K562 (cell line): Measurements from ENCODE around the gene UTP25. TPM values are rescaled to one million over a fixed set of nuclear protein-coding genes. Genes with fewer than 3 reads are reported as not detected.

Experiments
- ATAC-seq: fragments of 200-7000 bp; cut with Tn5 transposase; 3 replicates; pipeline ENCODE4 v1.9.1; 2020; ENCODE audit warnings: moderate library complexity
- BruUV-seq: library from RNA; stranded (reverse); fragments of 400-500 nt; replicated peaks from 2 replicates; lab custom pipeline; 2021; lab: Mats Ljungman, UMichigan
- CTCF ChIA-PET: fragments of 300-600 bp; formaldehyde crosslinking; extraction: SDS; loops from one replicate; lab custom pipeline; 2021; ENCODE audit warnings: low intra/inter-chr PET ratio; lab: Yijun Ruan, JAX
- POLR2A ChIA-PET: fragments of 300-600, 350-650 bp; sonication (Branson Sonifier 250); formaldehyde crosslinking; extraction: SDS; loops from one replicate; lab custom pipeline; 2021; ENCODE audit warnings: antibody characterized with exemption, inconsistent platforms; lab: Yijun Ruan, JAX
- DNase-seq, 4 experiments: peaks; one replicate each; pipeline versions ENCODE4 v3.0.0 to v3.0.0-alpha.2; 2011 to 2018; ENCODE audit warnings: low spot score in 3 of 4, mixed read lengths in 3 of 4; ENCODE audit errors: extremely low read depth in 1 of 4
- FAIRE-seq: peaks from 2 replicates; lab custom pipeline; 2011; peaks lifted over from hg19 to GRCh38; lab: Jason Lieb, UNC
- H2AFZ ChIP-seq: 2 replicates; pipeline ENCODE4 v1.6.0; 2011; ENCODE audit warnings: low read depth, low read length, control low read depth, inconsistent platforms
- H3K27ac ChIP-seq: fragments of 200-600 bp; 3 replicates; pipeline ENCODE4 v1.8.0; 2011; ENCODE audit warnings: low read depth, mild to moderate bottlenecking, control low read depth, inconsistent platforms, low read length, moderate library complexity, mixed read lengths; ENCODE audit errors: extremely low read depth
- H3K27me3 ChIP-seq, 2 experiments: fragments of 300-600 bp in 1 of 2; 2 replicates in 1 of 2; 3 replicates in 1 of 2; pipeline versions ENCODE4 v1.6.0 to v1.8.0; 2011; ENCODE audit warnings: inconsistent platforms in 2 of 2, low read length in 2 of 2, mild to moderate bottlenecking in 1 of 2, mixed read lengths in 1 of 2, moderate library complexity in 1 of 2; ENCODE audit not compliant: control insufficient read depth in 2 of 2, insufficient read depth in 2 of 2
- H3K36me3 ChIP-seq: fragments of 300-600 bp; 3 replicates; pipeline ENCODE4 v1.8.0; 2011; ENCODE audit warnings: mild to moderate bottlenecking, low read length, inconsistent platforms; ENCODE audit not compliant: control insufficient read depth, insufficient read depth
- H3K4me1 ChIP-seq, 2 experiments: fragments of 200-600 bp in 1 of 2; replicated peaks in 1 of 2; 2 replicates in 1 of 2; 3 replicates in 1 of 2; pipeline versions ENCODE4 v1.5.1 to v1.8.0; 2011; ENCODE audit warnings: inconsistent platforms in 2 of 2, low read length in 2 of 2, mild to moderate bottlenecking in 1 of 2, mixed read lengths in 1 of 2, moderate library complexity in 1 of 2; ENCODE audit not compliant: control insufficient read depth in 2 of 2, insufficient read depth in 2 of 2
- H3K4me2 ChIP-seq: 2 replicates; pipeline ENCODE4 v1.6.1; 2011; ENCODE audit warnings: low read length, control low read depth, inconsistent platforms, mixed read lengths; ENCODE audit not compliant: insufficient read depth
- H3K4me3 ChIP-seq: fragments of 200-600 bp; sonication (generic), shearing (Covaris generic); 2 replicates; pipeline ENCODE4 v1.5.1; 2016; ENCODE audit warnings: control low read depth, inconsistent platforms
- H3K79me2 ChIP-seq: fragments of 200-600 bp; 3 replicates; pipeline ENCODE4 v1.8.0; 2011; ENCODE audit warnings: low read length, inconsistent platforms; ENCODE audit not compliant: control insufficient read depth, insufficient read depth
- H3K9ac ChIP-seq, 2 experiments: 2 replicates each; pipeline versions ENCODE4 v1.6.0 to v1.6.1; 2011; ENCODE audit warnings: low read depth in 2 of 2, low read length in 2 of 2, control low read depth in 1 of 2, inconsistent platforms in 1 of 2, mild to moderate bottlenecking in 1 of 2, mixed read lengths in 1 of 2; ENCODE audit not compliant: insufficient read depth in 1 of 2
- H3K9me1 ChIP-seq: one replicate; pipeline ENCODE4 v1.6.0; 2011; ENCODE audit warnings: inconsistent platforms, mild to moderate bottlenecking, low read length, moderate library complexity; ENCODE audit not compliant: control insufficient read depth, insufficient read depth
- H3K9me3 ChIP-seq: replicated peaks from 2 replicates; pipeline ENCODE4 v1.5.1; 2011; ENCODE audit warnings: low read depth, low read length, inconsistent platforms; ENCODE audit not compliant: control insufficient read depth, insufficient read depth
- H4K20me1 ChIP-seq: replicated peaks from 2 replicates; pipeline ENCODE4 v1.6.1; 2011; ENCODE audit warnings: low read length, inconsistent platforms, mixed read lengths; ENCODE audit not compliant: control insufficient read depth, insufficient read depth
- ELF1 ChIP-seq: fragments of 200-800 bp; sonication (Bioruptor generic); IDR thresholded peaks from 2 replicates; pipeline ENCODE4 v1.6.1; 2016; ENCODE audit warnings: missing genetic modification characterization, missing compliant biosample characterization
- GTF2E2 ChIP-seq: fragments of 200-800 bp; sonication (Bioruptor generic); IDR thresholded peaks from 2 replicates; pipeline ENCODE4 v1.6.1; 2016; ENCODE audit warnings: missing genetic modification characterization, missing compliant biosample characterization
- NFYB ChIP-seq: IDR thresholded peaks from 2 replicates; pipeline ENCODE4 v1.6.1; 2011; ENCODE audit warnings: mild to moderate bottlenecking, moderate library complexity; ENCODE audit not compliant: insufficient read length; ENCODE audit errors: extremely low read depth
- ZNF184 ChIP-seq: sonication (generic); formaldehyde crosslinking; IDR thresholded peaks from 2 replicates; pipeline ENCODE4 v1.5.0; 2020; ENCODE audit warnings: missing genetic modification reagents
- WGBS: fragments of 100-300 bp; shearing (Covaris generic); methylation state at CpG from one replicate; pipeline ENCODE4 v1.1.6; 2016; ENCODE audit warnings: low coverage, mixed read lengths; ENCODE audit not compliant: insufficient coverage; ENCODE audit errors: missing lambda C conversion rate; 5-methylcytosine and 5-hydroxymethylcytosine counted together
- in situ Hi-C: fragments of 300-500 bp; cut with MboI; formaldehyde crosslinking; loops from 4 replicates; pipeline ENCODE4 v1.15.0; 2018; ENCODE audit warnings: inconsistent platforms, mixed read lengths
- intact Hi-C: fragments of 100-400 bp; cut with micrococcal nuclease; formaldehyde crosslinking; loops from 2 replicates; pipeline ENCODE4 v1.14.2; 2022
- polyA plus RNA-seq, 8 experiments: library from polyadenylated mRNA; depleted of rRNA in 4 of 8; stranded (reverse) in 5 of 8; unstranded in 3 of 8; fragments of >200 nt; fragmentation: Nextera tagmentation in 2 of 8; fragmentation: Illumina TruSeq in 1 of 8; extraction: Ambion mirVana in 2 of 8; extraction: Trizol in 1 of 8; gene quantifications; 2 replicates each; pipeline versions ENCODE4 v1.2.1 to v1.2.3, GENCODE V29; 2011 to 2014; ENCODE audit warnings: inconsistent platforms in 1 of 8, missing spikeins in 1 of 8
- total RNA-seq, 7 experiments: library from RNA; depleted of rRNA in 6 of 7; stranded (reverse); fragments of >200 nt in 6 of 7; fragmentation: Illumina TruSeq in 2 of 7; extraction: Trizol in 2 of 7; gene quantifications; 2 replicates each; pipeline versions ENCODE4 v1.2.1 to v1.2.3, GENCODE V29; 2011 to 2021; ENCODE audit warnings: low replicate concordance in 1 of 7
- TF ChIP-seq, protein P1 (sequence below), 2 experiments: IDR thresholded peaks in 1 of 2; conservative IDR thresholded peaks in 1 of 2; 2 replicates each; pipeline ENCODE4 v1.6.1; 2016; ENCODE audit warnings: low read depth in 2 of 2, mild to moderate bottlenecking in 1 of 2, missing compliant biosample characterization in 1 of 2, missing genetic modification characterization in 1 of 2, moderate library complexity in 1 of 2

UTP25 gene
- total and polyA plus RNA-seq, 9 of the 15 experiments (the other 6 are each of a cell fraction or from before 2014, with no cell fraction given), result 5.7 to 17.6 (median 12.0) TPM

DNA sequence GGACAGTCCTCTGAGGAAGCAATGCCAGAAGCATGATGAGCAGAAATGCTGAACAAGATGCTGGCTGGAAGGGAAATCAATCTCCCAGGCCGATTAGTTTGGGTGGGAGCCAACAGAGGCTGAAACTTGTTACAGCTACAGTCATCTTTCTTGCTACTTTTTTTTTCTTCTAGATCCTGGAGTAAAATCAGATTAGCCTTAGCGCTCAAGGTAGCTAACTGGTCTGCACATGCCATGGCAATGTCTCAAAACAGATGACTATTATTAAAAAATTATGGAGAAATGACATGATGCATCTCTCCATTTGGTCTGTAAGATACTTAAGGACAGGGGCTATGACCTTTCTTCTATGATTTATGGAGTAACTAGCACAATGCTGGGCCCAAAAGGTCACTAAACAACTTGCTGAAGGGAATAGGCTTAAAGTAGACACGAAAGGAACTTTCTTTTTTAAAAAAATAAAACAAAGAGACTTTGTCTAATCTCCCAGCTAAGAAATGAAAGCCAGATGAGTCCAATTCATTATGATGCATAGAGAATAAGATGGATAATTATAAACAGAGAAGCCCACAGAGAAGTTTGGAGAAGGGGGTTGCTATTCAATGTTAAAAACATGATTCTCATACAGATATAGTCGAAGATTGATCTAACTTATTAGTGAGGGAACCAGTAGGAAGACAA, 42.5 kb downstream of the UTP25 start:
- no peak overlapping the region for H2AFZ ChIP-seq
- H3K9ac ChIP-seq, result no peak overlapping the region
- intact Hi-C loops (no loop called here), in situ Hi-C loops (loop anchor here (25.0 kb wide), 1 partner anchor 1267 kb away; the partner anchor contains the start of gene KCNH1)
- H4K20me1 ChIP-seq, result no peaks in the 10 kb centered on the region
- H3K9me1 ChIP-seq, result no peaks in the 10 kb centered on the region
- no peaks in the 10 kb centered on the region for H3K79me2 ChIP-seq
- CTCF ChIA-PET, result interaction anchor here (0.8 kb wide), 1 partner anchor 119 kb away, joined by 3 read pairs; no protein-coding TSS in a partner anchor
- BruUV-seq, result no TSS peak
- POLR2A ChIA-PET, result no interaction called here
- ATAC-seq, result no peak
- no peaks in the 10 kb centered on the region for H3K9me3 ChIP-seq
- no peak overlapping the region for H3K4me2 ChIP-seq
- H3K36me3 ChIP-seq, result no peaks in the 10 kb centered on the region
- H3K27ac ChIP-seq, result no peak overlapping the region
- no peak for FAIRE-seq
- H3K27me3 ChIP-seq, result no peaks in the 10 kb centered on the region
- no peaks in the 10 kb centered on the region for H3K4me1 ChIP-seq
- H3K4me3 ChIP-seq, result no peak overlapping the region
- DNase-seq, result no peak
- WGBS, result 0% methylated on average over 4 of the region's 4 CpGs
- TF ChIP-seq NFYB (no peak), ELF1 (tag) (no peak), GTF2E2 (no peak), ZNF184 (CRISPR knock-in tag) (no peak)
- TF ChIP-seq, protein P1, sequence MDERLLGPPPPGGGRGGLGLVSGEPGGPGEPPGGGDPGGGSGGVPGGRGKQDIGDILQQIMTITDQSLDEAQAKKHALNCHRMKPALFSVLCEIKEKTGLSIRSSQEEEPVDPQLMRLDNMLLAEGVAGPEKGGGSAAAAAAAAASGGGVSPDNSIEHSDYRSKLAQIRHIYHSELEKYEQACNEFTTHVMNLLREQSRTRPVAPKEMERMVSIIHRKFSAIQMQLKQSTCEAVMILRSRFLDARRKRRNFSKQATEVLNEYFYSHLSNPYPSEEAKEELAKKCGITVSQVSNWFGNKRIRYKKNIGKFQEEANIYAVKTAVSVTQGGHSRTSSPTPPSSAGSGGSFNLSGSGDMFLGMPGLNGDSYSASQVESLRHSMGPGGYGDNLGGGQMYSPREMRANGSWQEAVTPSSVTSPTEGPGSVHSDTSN (CRISPR knock-in tag; IDR thresholded peaks at IDR 0.05; ENCODE audit: low read depth), result no peak
- TF ChIP-seq, protein P1 (tag; conservative IDR thresholded peaks at IDR 0.05; ENCODE audit: low read depth), result 0 out of 2 replicates have a peak, but pooled peaks have one; percentile 29
- TF ChIP-seq, all 486 proteins: peak for 1
